ENCODE data around the gene ADGRG6. TPM values are rescaled to one million over a fixed set of nuclear protein-coding genes. Genes with fewer than 3 reads are reported as not detected.

Gene ADGRG6
- total RNA-seq, 1 experiment from 2014 or later, result 30.3 TPM

DNA sequence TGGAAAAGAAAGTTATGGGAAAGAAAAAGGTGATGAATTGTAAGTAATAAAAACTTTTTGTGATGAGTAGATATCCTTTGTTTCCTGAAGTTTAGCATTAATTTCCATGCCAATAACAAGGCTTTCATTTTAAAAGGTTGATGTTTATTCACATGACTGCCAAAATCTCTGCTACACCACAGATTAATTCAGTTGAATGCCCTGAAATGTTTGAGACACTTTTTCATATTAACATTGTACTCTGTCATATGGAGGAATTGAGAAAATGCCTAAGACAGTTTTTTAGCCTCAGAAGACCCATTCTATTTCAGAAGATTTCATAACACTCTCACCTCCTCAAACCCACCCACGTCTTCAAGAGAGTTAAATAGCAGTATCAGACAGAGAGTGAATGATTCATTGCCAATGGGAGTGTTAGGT is 115.5 kb downstream of the ADGRG6 start:
- Histone ChIP-seq H4K20me1 (ENCODE audit: insufficient read depth) (no peaks in the 10 kb centered on the region), H3K9me3 (ENCODE audit: insufficient read depth, low read depth) (no peaks in the 10 kb centered on the region), H3K27me3 (ENCODE audit: insufficient read depth, low read depth) (no peaks in the 10 kb centered on the region), H3K79me2 (ENCODE audit: low read depth) (no peaks in the 10 kb centered on the region), H3K4me2 (no peak overlapping the region), H3K4me1 (replicated peaks; ENCODE audit: insufficient read depth) (peaks cover 28% of the 10 kb centered on the region), H3F3A (ENCODE audit: insufficient read depth, low read depth) (peaks cover 16% of the 10 kb centered on the region; the same call in 1 of the 2 replicates), H3K4me3 (no peak overlapping the region), H2AFZ (no peak overlapping the region), H3K9me2 (ENCODE audit: insufficient read depth) (no peaks in the 10 kb centered on the region), H3K36me3 (ENCODE audit: low read depth) (no peaks in the 10 kb centered on the region), H3K27ac (no peak overlapping the region)
- ChIA-PET CTCF (no interaction called here), POLR2A (ENCODE audit: unreplicated experiment) (no interaction called here)
- intact Hi-C loops (cut with micrococcal nuclease; ENCODE audit: unreplicated experiment), result loop anchor here (10.0 kb wide), 1 partner anchor 127 kb away; no protein-coding TSS in a partner anchor
- BruUV-seq (replicated peaks), result no TSS peak
- no peak for DNase-seq
- TF ChIP-seq, protein P1, sequence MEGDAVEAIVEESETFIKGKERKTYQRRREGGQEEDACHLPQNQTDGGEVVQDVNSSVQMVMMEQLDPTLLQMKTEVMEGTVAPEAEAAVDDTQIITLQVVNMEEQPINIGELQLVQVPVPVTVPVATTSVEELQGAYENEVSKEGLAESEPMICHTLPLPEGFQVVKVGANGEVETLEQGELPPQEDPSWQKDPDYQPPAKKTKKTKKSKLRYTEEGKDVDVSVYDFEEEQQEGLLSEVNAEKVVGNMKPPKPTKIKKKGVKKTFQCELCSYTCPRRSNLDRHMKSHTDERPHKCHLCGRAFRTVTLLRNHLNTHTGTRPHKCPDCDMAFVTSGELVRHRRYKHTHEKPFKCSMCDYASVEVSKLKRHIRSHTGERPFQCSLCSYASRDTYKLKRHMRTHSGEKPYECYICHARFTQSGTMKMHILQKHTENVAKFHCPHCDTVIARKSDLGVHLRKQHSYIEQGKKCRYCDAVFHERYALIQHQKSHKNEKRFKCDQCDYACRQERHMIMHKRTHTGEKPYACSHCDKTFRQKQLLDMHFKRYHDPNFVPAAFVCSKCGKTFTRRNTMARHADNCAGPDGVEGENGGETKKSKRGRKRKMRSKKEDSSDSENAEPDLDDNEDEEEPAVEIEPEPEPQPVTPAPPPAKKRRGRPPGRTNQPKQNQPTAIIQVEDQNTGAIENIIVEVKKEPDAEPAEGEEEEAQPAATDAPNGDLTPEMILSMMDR (conservative IDR thresholded peaks at IDR 0.05), result no peak
- TF ChIP-seq EZH2 (IDR thresholded peaks at IDR 0.05; ENCODE audit: low read depth), result no peak

DNA sequence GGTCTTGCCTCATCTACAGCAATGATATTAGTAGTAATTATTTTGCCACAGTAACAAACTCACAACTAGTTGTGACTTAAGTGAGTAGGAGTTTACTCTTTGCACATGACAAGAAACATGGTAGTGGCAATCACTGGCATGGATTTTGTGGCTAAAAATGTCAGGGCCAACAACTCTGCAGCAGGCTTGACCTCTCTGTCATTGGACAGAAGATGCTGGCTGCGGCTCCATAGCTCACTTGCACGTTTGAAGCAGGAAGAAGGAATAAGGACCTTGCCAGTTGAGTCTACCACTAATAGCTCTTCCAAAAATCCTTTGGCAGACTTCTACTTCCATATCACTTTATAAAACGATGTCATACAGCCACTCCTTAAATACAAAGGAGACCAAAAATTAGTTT is 117.3 kb downstream of the ADGRG6 start:
- H3F3A ChIP-seq (ENCODE audit: insufficient read depth, low read depth), result peaks cover 7% of the 10 kb centered on the region; the same call in 1 of the 2 replicates
- ChIA-PET POLR2A (ENCODE audit: unreplicated experiment) (interaction anchor here (0.5 kb wide), 1 partner anchor 914 kb away, joined by 9 read pairs; no protein-coding TSS in a partner anchor), CTCF (no interaction called here)
- H3K27me3 ChIP-seq (ENCODE audit: insufficient read depth, low read depth), result no peaks in the 10 kb centered on the region
- no peak overlapping the region for H3K4me2 ChIP-seq
- intact Hi-C loops (cut with micrococcal nuclease; ENCODE audit: unreplicated experiment), result loop anchor here (10.0 kb wide), 1 partner anchor 126 kb away; no protein-coding TSS in a partner anchor
- no peaks in the 10 kb centered on the region for H4K20me1 ChIP-seq (ENCODE audit: insufficient read depth)
- H3K4me1 ChIP-seq (replicated peaks; ENCODE audit: insufficient read depth), result peaks cover 10% of the 10 kb centered on the region
- H2AFZ ChIP-seq, result no peak overlapping the region
- no peak for TF ChIP-seq EZH2 (IDR thresholded peaks at IDR 0.05; ENCODE audit: low read depth)
- TF ChIP-seq, protein P1 (conservative IDR thresholded peaks at IDR 0.05), result no peak
- H3K9me3 ChIP-seq (ENCODE audit: insufficient read depth, low read depth), result no peaks in the 10 kb centered on the region
- DNase-seq, result no peak
- BruUV-seq (replicated peaks), result no TSS peak
- no peaks in the 10 kb centered on the region for H3K36me3 ChIP-seq (ENCODE audit: low read depth)
- H3K27ac ChIP-seq, result no peak overlapping the region
- H3K4me3 ChIP-seq, result no peak overlapping the region
- no peaks in the 10 kb centered on the region for H3K9me2 ChIP-seq (ENCODE audit: insufficient read depth)
- H3K79me2 ChIP-seq (ENCODE audit: low read depth), result no peaks in the 10 kb centered on the region

DNA sequence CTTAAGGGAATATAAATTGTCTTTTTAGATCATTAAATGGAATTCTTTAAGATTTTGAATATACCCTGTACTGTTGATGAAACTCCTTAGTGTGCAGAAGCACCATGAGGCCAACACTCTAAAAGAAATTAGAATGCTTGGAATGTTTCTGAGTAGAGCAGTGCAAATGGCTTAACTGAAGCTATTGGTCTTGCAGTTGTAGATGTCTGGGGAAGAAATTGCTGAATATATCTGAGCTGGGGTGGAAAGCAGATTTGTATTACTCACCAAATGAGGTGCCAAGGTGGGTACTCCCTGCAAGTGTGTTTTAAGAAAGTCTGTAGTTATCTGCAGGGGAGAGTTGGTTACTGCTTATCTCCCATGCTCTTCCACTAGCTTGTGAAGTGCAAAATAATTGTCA is 119.0 kb downstream of the ADGRG6 start:
- ChIA-PET CTCF (no interaction called here), POLR2A (ENCODE audit: unreplicated experiment) (no interaction called here)
- no peaks in the 10 kb centered on the region for H3K79me2 ChIP-seq (ENCODE audit: low read depth)
- no peaks in the 10 kb centered on the region for H3K9me2 ChIP-seq (ENCODE audit: insufficient read depth)
- no peaks in the 10 kb centered on the region for H3K9me3 ChIP-seq (ENCODE audit: insufficient read depth, low read depth)
- TF ChIP-seq, protein P1 (conservative IDR thresholded peaks at IDR 0.05), result no peak
- no peak for TF ChIP-seq EZH2 (IDR thresholded peaks at IDR 0.05; ENCODE audit: low read depth)
- no peak overlapping the region for H3K4me2 ChIP-seq
- no peaks in the 10 kb centered on the region for H3K4me1 ChIP-seq (replicated peaks; ENCODE audit: insufficient read depth)
- H4K20me1 ChIP-seq (ENCODE audit: insufficient read depth), result no peaks in the 10 kb centered on the region
- DNase-seq, result no peak
- H3K4me3 ChIP-seq, result no peak overlapping the region
- intact Hi-C loops (cut with micrococcal nuclease; ENCODE audit: unreplicated experiment), result no loop called here
- no peak overlapping the region for H2AFZ ChIP-seq
- H3K36me3 ChIP-seq (ENCODE audit: low read depth), result no peaks in the 10 kb centered on the region
- no peak overlapping the region for H3K27ac ChIP-seq
- 0 out of 2 replicates have a peak, but pooled peaks cover 4% of the 10 kb centered on the region for H3F3A ChIP-seq (ENCODE audit: insufficient read depth, low read depth)
- BruUV-seq (replicated peaks), result no TSS peak
- H3K27me3 ChIP-seq (ENCODE audit: insufficient read depth, low read depth), result no peaks in the 10 kb centered on the region
